GM23338 (cell line): ENCODE results near the gene SDR42E2. TPM values are rescaled to one million over a fixed set of nuclear protein-coding genes. Genes with fewer than 3 reads are reported as not detected.

Experiments used
- ATAC-seq: fragments of 200-7000 bp; cut with Tn5 transposase; 3 replicates; pipeline ENCODE4 v1.9.1; 2020
- DNase-seq: peaks from one replicate; pipeline ENCODE4 v3.0.0-alpha.2; 2015; ENCODE audit warnings: low spot score
- H2AFZ ChIP-seq: fragments of 200-600 bp; sonication (generic); 2 replicates; pipeline ENCODE4 v1.8.0; 2016; ENCODE audit warnings: antibody characterized with exemption, mild to moderate bottlenecking, moderate library complexity
- H3F3A ChIP-seq: fragments of 200-600 bp; sonication (generic); replicated peaks from 2 replicates; pipeline ENCODE4 v1.8.0; 2017; ENCODE audit warnings: antibody characterized with exemption, mixed run types, low read depth
- H3K27ac ChIP-seq: fragments of 200-600 bp; sonication (generic); 2 replicates; pipeline ENCODE4 v1.6.1; 2016; ENCODE audit warnings: low read depth
- H3K27me3 ChIP-seq: fragments of 200-600 bp; sonication (generic); 2 replicates; pipeline ENCODE4 v1.8.0; 2016; ENCODE audit warnings: mild to moderate bottlenecking, mixed run types, moderate library complexity; ENCODE audit not compliant: insufficient read depth
- H3K36me3 ChIP-seq: fragments of 200-600 bp; sonication (generic); 2 replicates; pipeline ENCODE4 v1.8.0; 2016; ENCODE audit warnings: mild to moderate bottlenecking; ENCODE audit not compliant: insufficient read depth
- H3K4me1 ChIP-seq: fragments of 200-600 bp; sonication (generic); 2 replicates; pipeline ENCODE4 v1.8.0; 2016; ENCODE audit warnings: mild to moderate bottlenecking, moderate library complexity; ENCODE audit not compliant: insufficient read depth
- H3K4me2 ChIP-seq: fragments of 200-600 bp; sonication (generic); 2 replicates; pipeline ENCODE4 v1.7.1; 2017; ENCODE audit warnings: mixed run types
- H3K4me3 ChIP-seq: fragments of 200-600 bp; sonication (generic); 2 replicates; pipeline ENCODE4 v1.6.1; 2016; ENCODE audit warnings: mixed run types
- H3K79me2 ChIP-seq: fragments of 200-600 bp; sonication (generic); replicated peaks from 2 replicates; pipeline ENCODE4 v1.8.0; 2017; ENCODE audit warnings: mild to moderate bottlenecking; ENCODE audit not compliant: insufficient read depth
- H3K9me2 ChIP-seq: fragments of 200-600 bp; sonication (generic); 2 replicates; pipeline ENCODE4 v1.8.0; 2017; ENCODE audit not compliant: insufficient read depth
- H4K20me1 ChIP-seq: fragments of 200-600 bp; sonication (generic); replicated peaks from 2 replicates; pipeline ENCODE4 v1.8.0; 2017; ENCODE audit warnings: mild to moderate bottlenecking; ENCODE audit not compliant: insufficient read depth
- H3K27ac Mint-ChIP-seq: 2 replicates; pipeline ENCODE4 v1.8.0; 2020; ENCODE audit warnings: inconsistent platforms, mild to moderate bottlenecking, moderate library complexity, mixed read lengths
- H3K27me3 Mint-ChIP-seq: 3 replicates; pipeline ENCODE4 v1.8.0; 2022; ENCODE audit warnings: low read depth, mild to moderate bottlenecking, moderate library complexity, mixed read lengths, inconsistent platforms; ENCODE audit not compliant: insufficient read depth, poor library complexity
- H3K36me3 Mint-ChIP-seq: 3 replicates; pipeline ENCODE4 v1.8.0; 2021; ENCODE audit warnings: low read depth, mild to moderate bottlenecking, inconsistent platforms, moderate library complexity, mixed read lengths
- H3K4me1 Mint-ChIP-seq: 3 replicates; pipeline ENCODE4 v1.8.0; 2020; ENCODE audit warnings: mild to moderate bottlenecking, inconsistent platforms, mixed read lengths
- H3K4me3 Mint-ChIP-seq: 3 replicates; pipeline ENCODE4 v1.8.0; 2021; ENCODE audit warnings: moderate library complexity, mild to moderate bottlenecking, inconsistent platforms, mixed read lengths
- H3K9me3 Mint-ChIP-seq: 3 replicates; pipeline ENCODE4 v1.8.0; 2020; ENCODE audit warnings: moderate library complexity, mild to moderate bottlenecking, inconsistent platforms, mixed read lengths
- CREB1 ChIP-seq: fragments of 250-450 bp; sonication (Bioruptor Pico); IDR thresholded peaks from 2 replicates; pipeline ENCODE4 v1.5.0; 2020; ENCODE audit warnings: low read depth, mild to moderate bottlenecking, moderate library complexity
- EZH2 ChIP-seq: fragments of 200-600 bp; sonication (generic); IDR thresholded peaks from one replicate; pipeline ENCODE4 v1.8.0; 2017; ENCODE audit warnings: antibody characterized with exemption, mild to moderate bottlenecking, low read depth; ENCODE audit not compliant: unreplicated experiment
- EZH2phosphoT487 ChIP-seq: fragments of 200-600 bp; sonication (generic); IDR thresholded peaks from one replicate; pipeline ENCODE4 v1.8.1; 2018; ENCODE audit warnings: antibody characterized with exemption; ENCODE audit not compliant: unreplicated experiment
- JUNB ChIP-seq: IDR thresholded peaks from one replicate; pipeline ENCODE4 v1.6.1; 2016; ENCODE audit warnings: antibody characterized with exemption; ENCODE audit not compliant: unreplicated experiment
- NANOG ChIP-seq: IDR thresholded peaks from 2 replicates; pipeline ENCODE4 v1.6.1; 2016; ENCODE audit warnings: antibody characterized with exemption, borderline replicate concordance
- POLR2AphosphoS5 ChIP-seq: IDR thresholded peaks from 2 replicates; pipeline ENCODE4 v1.6.1; 2016; ENCODE audit warnings: antibody characterized with exemption, low read depth
- STAT1 ChIP-seq: IDR thresholded peaks from one replicate; pipeline ENCODE4 v1.6.1; 2016; ENCODE audit warnings: antibody characterized with exemption; ENCODE audit not compliant: unreplicated experiment
- ZNF114 ChIP-seq: fragments of 250-450 bp; sonication (Bioruptor Pico); IDR thresholded peaks from 2 replicates; pipeline ENCODE4 v1.5.0; 2020; ENCODE audit warnings: mild to moderate bottlenecking, moderate library complexity
- ZNF331 ChIP-seq: fragments of 250-450 bp; sonication (Bioruptor Pico); IDR thresholded peaks from 2 replicates; pipeline ENCODE4 v1.5.0; 2020; ENCODE audit warnings: low read depth, mild to moderate bottlenecking, moderate library complexity
- polyA plus RNA-seq: library from polyadenylated mRNA; unstranded; fragments of >200 nt; fragmentation: Nextera tagmentation; extraction: Ambion mirVana; gene quantifications from 2 replicates; pipeline ENCODE4 v1.2.1, GENCODE V29; 2016
- total RNA-seq: library from RNA; depleted of rRNA; stranded (reverse); fragments of >200 nt; shearing (Covaris generic); gene quantifications from 2 replicates; pipeline ENCODE4 v1.2.3, GENCODE V29; 2014
- TF ChIP-seq, protein P1 (sequence below): IDR thresholded peaks from one replicate; pipeline ENCODE4 v1.6.1; 2018; ENCODE audit warnings: antibody characterized with exemption; ENCODE audit not compliant: unreplicated experiment
- TF ChIP-seq, protein P2 (sequence below): IDR thresholded peaks from 2 replicates; pipeline ENCODE4 v1.6.1; 2016; ENCODE audit warnings: antibody characterized with exemption
- TF ChIP-seq, protein P3 (sequence below), 2 experiments: fragments of 200-600 bp in 1 of 2; sonication (generic) in 1 of 2; conservative IDR thresholded peaks; 2 replicates each; pipeline versions ENCODE4 v1.5.1 to v1.6.1; 2016 to 2017; ENCODE audit warnings: antibody characterized with exemption in 2 of 2, low read depth in 2 of 2, mild to moderate bottlenecking in 2 of 2, moderate library complexity in 1 of 2

SDR42E2 gene
- total and polyA plus RNA-seq, 2 experiments from 2014 or later = 0.15 TPM; not detected in 1

DNA sequence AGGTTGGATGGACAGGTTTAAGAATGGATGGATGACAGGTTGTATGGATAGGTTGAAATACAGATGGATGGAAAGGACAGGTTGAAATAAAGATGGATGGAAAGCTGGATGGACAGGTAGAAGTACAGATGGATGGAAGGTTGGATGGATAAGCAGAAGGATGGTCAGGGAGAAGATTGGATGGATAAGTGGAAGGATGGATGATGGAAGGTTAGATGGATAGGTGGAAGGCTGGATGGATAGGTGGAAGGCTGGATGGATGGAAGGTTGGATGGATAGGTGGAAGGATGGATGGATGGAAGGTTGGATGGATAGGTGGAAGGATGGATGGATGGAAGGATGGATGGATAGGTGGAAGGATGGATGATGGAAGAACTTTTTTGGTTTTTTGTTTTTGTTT lies 905 bp upstream of the SDR42E2 start (continued):
- TF ChIP-seq, protein P1, sequence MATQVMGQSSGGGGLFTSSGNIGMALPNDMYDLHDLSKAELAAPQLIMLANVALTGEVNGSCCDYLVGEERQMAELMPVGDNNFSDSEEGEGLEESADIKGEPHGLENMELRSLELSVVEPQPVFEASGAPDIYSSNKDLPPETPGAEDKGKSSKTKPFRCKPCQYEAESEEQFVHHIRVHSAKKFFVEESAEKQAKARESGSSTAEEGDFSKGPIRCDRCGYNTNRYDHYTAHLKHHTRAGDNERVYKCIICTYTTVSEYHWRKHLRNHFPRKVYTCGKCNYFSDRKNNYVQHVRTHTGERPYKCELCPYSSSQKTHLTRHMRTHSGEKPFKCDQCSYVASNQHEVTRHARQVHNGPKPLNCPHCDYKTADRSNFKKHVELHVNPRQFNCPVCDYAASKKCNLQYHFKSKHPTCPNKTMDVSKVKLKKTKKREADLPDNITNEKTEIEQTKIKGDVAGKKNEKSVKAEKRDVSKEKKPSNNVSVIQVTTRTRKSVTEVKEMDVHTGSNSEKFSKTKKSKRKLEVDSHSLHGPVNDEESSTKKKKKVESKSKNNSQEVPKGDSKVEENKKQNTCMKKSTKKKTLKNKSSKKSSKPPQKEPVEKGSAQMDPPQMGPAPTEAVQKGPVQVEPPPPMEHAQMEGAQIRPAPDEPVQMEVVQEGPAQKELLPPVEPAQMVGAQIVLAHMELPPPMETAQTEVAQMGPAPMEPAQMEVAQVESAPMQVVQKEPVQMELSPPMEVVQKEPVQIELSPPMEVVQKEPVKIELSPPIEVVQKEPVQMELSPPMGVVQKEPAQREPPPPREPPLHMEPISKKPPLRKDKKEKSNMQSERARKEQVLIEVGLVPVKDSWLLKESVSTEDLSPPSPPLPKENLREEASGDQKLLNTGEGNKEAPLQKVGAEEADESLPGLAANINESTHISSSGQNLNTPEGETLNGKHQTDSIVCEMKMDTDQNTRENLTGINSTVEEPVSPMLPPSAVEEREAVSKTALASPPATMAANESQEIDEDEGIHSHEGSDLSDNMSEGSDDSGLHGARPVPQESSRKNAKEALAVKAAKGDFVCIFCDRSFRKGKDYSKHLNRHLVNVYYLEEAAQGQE = no peak
- TF ChIP-seq CREB1 (CRISPR knock-in tag) = no peak
- TF ChIP-seq, protein P2, sequence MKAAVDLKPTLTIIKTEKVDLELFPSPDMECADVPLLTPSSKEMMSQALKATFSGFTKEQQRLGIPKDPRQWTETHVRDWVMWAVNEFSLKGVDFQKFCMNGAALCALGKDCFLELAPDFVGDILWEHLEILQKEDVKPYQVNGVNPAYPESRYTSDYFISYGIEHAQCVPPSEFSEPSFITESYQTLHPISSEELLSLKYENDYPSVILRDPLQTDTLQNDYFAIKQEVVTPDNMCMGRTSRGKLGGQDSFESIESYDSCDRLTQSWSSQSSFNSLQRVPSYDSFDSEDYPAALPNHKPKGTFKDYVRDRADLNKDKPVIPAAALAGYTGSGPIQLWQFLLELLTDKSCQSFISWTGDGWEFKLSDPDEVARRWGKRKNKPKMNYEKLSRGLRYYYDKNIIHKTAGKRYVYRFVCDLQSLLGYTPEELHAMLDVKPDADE = no peak
- TF ChIP-seq NANOG = no peak
- TF ChIP-seq EZH2phosphoT487 = no peak
- no peak for TF ChIP-seq POLR2AphosphoS5

DNA sequence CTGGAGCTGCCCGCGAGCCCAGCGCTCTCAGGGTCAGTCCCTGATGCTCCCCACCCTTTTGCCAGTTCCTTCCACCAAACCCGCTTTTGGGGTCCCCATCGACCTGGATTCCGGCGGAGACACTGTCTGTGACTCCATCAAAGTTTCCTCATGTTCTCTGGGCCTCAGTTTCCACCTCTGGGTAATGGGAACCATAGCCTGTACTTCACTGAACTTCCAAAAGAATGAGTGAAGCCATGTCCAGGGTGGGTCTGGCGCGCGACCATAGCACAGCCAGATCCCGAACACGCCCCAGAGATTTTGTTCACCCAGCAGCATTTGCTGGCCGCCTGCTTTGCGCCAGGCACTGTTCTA lies 327 bp downstream of the SDR42E2 start:
- H3K27ac Mint-ChIP-seq = no peak overlapping the region
- Histone ChIP-seq H3K36me3 (no peaks in the 10 kb centered on the region), H3K4me1 (no peaks in the 10 kb centered on the region; the same call in none of the 2 replicates), H3K27ac (no peak overlapping the region), H3K79me2 (no peaks in the 10 kb centered on the region), H3F3A (0 out of 2 replicates have a peak, but pooled peaks cover 6% of the 10 kb centered on the region), H3K4me3 (peak overlapping the region; percentile 68), H3K27me3 (peaks cover 26% of the 10 kb centered on the region), H2AFZ (peak overlapping the region; percentile 100), H3K4me2 (peak overlapping the region; percentile 91), H4K20me1 (no peaks in the 10 kb centered on the region), H3K9me2 (peaks cover 8% of the 10 kb centered on the region; the same call in 1 of the 2 replicates)
- peak overlapping the region; percentile 67 for H3K4me3 Mint-ChIP-seq
- DNase-seq (no peak), ATAC-seq (peak; percentile 41)
- H3K9me3 Mint-ChIP-seq = no peaks in the 10 kb centered on the region; the same call in 2 of the 3 replicates
- peaks cover 8% of the 10 kb centered on the region for H3K27me3 Mint-ChIP-seq
- no peaks in the 10 kb centered on the region for H3K4me1 Mint-ChIP-seq
- H3K36me3 Mint-ChIP-seq = peaks cover 3% of the 10 kb centered on the region; the same call in 2 of the 3 replicates
- no peak for TF ChIP-seq EZH2
- no peak for TF ChIP-seq ZNF114 (CRISPR knock-in tag)
- no peak for TF ChIP-seq EZH2phosphoT487
- TF ChIP-seq, protein P2 = no peak
- TF ChIP-seq JUNB = no peak
- TF ChIP-seq ZNF331 = no peak
- TF ChIP-seq, protein P3, sequence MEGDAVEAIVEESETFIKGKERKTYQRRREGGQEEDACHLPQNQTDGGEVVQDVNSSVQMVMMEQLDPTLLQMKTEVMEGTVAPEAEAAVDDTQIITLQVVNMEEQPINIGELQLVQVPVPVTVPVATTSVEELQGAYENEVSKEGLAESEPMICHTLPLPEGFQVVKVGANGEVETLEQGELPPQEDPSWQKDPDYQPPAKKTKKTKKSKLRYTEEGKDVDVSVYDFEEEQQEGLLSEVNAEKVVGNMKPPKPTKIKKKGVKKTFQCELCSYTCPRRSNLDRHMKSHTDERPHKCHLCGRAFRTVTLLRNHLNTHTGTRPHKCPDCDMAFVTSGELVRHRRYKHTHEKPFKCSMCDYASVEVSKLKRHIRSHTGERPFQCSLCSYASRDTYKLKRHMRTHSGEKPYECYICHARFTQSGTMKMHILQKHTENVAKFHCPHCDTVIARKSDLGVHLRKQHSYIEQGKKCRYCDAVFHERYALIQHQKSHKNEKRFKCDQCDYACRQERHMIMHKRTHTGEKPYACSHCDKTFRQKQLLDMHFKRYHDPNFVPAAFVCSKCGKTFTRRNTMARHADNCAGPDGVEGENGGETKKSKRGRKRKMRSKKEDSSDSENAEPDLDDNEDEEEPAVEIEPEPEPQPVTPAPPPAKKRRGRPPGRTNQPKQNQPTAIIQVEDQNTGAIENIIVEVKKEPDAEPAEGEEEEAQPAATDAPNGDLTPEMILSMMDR (conservative IDR thresholded peaks at IDR 0.05; ENCODE audit: low read depth in 2 of 2) = no peak
- no peak for TF ChIP-seq STAT1
- no peak for TF ChIP-seq CREB1 (CRISPR knock-in tag)
- TF ChIP-seq NANOG = no peak
